Measurements from ENCODE around the gene DNAJC17. TPM values are rescaled to one million over a fixed set of nuclear protein-coding genes. Genes with fewer than 3 reads are reported as not detected.

DNAJC17 gene
- total RNA-seq, 1 donor from 2014 or later = 12.8 TPM

GRCh38 chr15:40737048-40737447, 70.2 kb downstream of the DNAJC17 start:
- DNase-seq = no peak

DNA sequence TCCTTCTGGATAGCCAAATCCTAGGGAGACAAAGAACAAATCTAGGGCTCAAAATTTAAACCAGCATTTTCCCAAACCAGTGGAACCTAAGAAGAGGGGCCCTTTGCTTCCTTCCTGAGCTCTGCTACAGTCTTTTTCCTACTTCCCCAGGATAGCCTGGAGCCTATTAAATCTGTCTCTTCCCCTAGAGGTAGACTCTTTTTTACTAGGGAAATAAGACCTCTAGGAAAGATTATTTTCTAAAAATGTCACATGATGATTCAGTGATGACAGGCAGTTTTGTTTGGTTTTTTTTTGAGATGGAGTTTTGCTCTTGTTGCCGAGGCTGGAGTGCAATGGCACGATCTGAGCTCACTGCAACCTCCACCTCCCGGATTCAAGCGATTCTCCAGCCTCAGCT, 70.7 kb downstream of the DNAJC17 start:
- no peak for DNase-seq

- no peak for DNase-seq
Observed at GRCh38 chr15:40731034-40731433, 76.2 kb downstream of the DNAJC17 start.

DNA sequence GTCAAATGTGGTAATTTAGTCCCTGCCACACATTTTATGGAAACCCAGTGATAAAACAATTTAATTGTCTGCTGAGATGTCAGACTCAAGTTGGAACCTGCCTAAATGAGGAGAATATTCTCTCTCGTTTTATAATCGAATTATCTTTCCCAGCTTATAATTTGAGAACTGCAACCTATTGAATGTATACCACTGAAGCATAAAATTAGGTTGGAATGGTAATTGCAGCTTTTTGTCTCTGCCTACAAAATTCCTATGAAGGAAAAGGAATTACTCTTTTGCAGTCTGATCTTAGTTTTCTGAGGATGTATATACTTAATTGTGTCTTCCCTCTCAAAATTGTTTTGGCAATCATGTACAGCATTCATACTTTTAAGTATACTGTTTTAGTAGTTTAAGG, 83.4 kb downstream of the DNAJC17 start:
- DNase-seq = no peak

DNA sequence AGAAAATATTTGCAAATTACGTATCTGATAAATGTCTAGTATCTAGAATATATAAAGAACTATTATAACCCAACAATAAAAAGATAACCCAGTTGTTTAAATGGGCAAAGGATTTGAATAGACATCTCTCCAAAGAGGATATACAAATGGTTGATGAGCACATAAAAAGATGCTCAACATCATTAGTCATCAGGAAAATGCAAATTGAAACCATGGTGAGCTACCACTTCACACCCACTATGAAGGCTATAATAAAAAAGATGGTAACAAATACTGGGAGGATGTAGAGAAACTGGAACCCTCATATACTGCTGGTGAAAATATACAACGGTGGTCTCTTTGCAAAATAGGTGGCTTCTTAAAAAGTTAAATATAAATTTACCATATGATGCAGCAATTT, 84.3 kb downstream of the DNAJC17 start:
- DNase-seq = no peak

DNA sequence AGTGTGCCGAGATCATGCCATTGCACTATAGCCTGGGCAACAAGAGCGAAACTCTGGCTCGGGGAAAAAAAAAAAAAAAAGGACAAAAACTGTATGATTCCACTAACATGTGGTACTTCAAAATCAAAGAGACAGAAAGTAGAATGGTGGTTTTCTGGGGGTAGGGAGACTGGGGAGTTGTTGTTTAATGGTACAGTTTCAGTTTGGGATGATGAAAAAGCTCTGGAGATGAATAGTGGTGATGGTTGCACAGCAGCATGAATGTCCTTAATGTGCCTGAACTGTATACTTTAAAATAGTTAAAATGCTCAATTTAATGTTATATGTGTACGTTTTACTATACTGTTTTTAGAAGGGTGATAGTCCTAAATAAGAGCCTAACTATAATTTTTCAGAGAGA, 84.9 kb downstream of the DNAJC17 start:
- DNase-seq = no peak

GRCh38 chr15:40721701-40722100, 85.6 kb downstream of the DNAJC17 start:
- no peak for DNase-seq

GRCh38 chr15:40716165-40716564, 91.1 kb downstream of the DNAJC17 start:
- DNase-seq = no peak

Small RNA genes within 50 kb of the gene (small RNA-seq; reads per million reads assigned to genes)
- gene SUMO2P15 = not detected

Other genes with a start within 250 kb of the DNAJC17 start
- 25.9 TPM for gene CCDC32, start 242.4 kb downstream of the DNAJC17 start, total RNA-seq
- gene RPUSD2, start 238.2 kb downstream of the DNAJC17 start, total RNA-seq = 14.2 TPM
- gene KNL1, start 213.2 kb downstream of the DNAJC17 start, total RNA-seq = 4.7 TPM
- gene RAD51, start 112.3 kb downstream of the DNAJC17 start, total RNA-seq = 0.47 TPM
- gene RMDN3, start 52.2 kb downstream of the DNAJC17 start, total RNA-seq = 15.0 TPM
- 1.9 TPM for gene GCHFR, start 43.4 kb downstream of the DNAJC17 start, total RNA-seq
- gene C15orf62, start 37.5 kb downstream of the DNAJC17 start, total RNA-seq = not detected
- 21.8 TPM for gene ZFYVE19, start 384 bp downstream of the DNAJC17 start, total RNA-seq
- gene PPP1R14D, start 21.2 kb upstream of the DNAJC17 start, total RNA-seq = not detected
- gene SPINT1, start 36.6 kb upstream of the DNAJC17 start, total RNA-seq = 5.1 TPM
- gene RHOV, start 66.8 kb upstream of the DNAJC17 start, total RNA-seq = 10.8 TPM
- gene VPS18, start 87.0 kb upstream of the DNAJC17 start, total RNA-seq = 27.5 TPM
- 4.8 TPM for gene DLL4, start 121.9 kb upstream of the DNAJC17 start, total RNA-seq
- 4.2 TPM for gene CHAC1, start 146.0 kb upstream of the DNAJC17 start, total RNA-seq